AG04449 (cell line): ENCODE data around the gene FAM120A.

ENCODE experiments used
- CTCF ChIA-PET: fragments of 350-600 bp; formaldehyde crosslinking; extraction: SDS; loops from one replicate; lab custom pipeline; 2021; ENCODE audit warnings: antibody characterized with exemption; lab: Yijun Ruan, JAX
- POLR2A ChIA-PET: fragments of 400-600, 350-600 bp; formaldehyde crosslinking; extraction: SDS; loops from one replicate; lab custom pipeline; 2020; ENCODE audit warnings: antibody characterized with exemption, inconsistent platforms; lab: Yijun Ruan, JAX
- DNase-seq: peaks from one replicate; pipeline ENCODE4 v3.0.0-alpha.2; 2010; ENCODE audit warnings: low read depth, low spot score
- H3K4me3 ChIP-seq: 2 replicates; pipeline ENCODE4 v1.5.1; 2011; ENCODE audit warnings: low read depth, mild to moderate bottlenecking, control low read depth, low read length
- CTCF ChIP-seq: IDR thresholded peaks from one replicate; pipeline ENCODE4 v1.5.1; 2011; ENCODE audit warnings: mild to moderate bottlenecking, moderate library complexity, low read length, control low read depth, inconsistent platforms; ENCODE audit not compliant: insufficient read depth; ENCODE audit errors: missing control alignments

Gene FAM120A

GRCh38 chr9:93471124-93471523 lies 19.6 kb downstream of the FAM120A start:
- no peak overlapping the region for H3K4me3 ChIP-seq
- TF ChIP-seq CTCF, result no peak
- DNase-seq, result no peak
- POLR2A ChIA-PET, result no interaction called here
- CTCF ChIA-PET, result interaction anchor here (1.0 kb wide), 1 partner anchor 95 kb away, joined by 3 read pairs; no protein-coding TSS in a partner anchor

GRCh38 chr9:93473411-93473810 lies 21.9 kb downstream of the FAM120A start:
- CTCF ChIA-PET, result no interaction called here
- no peak for DNase-seq
- POLR2A ChIA-PET, result no interaction called here
- no peak for TF ChIP-seq CTCF
- H3K4me3 ChIP-seq, result no peak overlapping the region

GRCh38 chr9:93475108-93475507 lies 23.6 kb downstream of the FAM120A start:
- ChIA-PET POLR2A (no interaction called here), CTCF (no interaction called here)
- DNase-seq, result no peak
- H3K4me3 ChIP-seq, result no peak overlapping the region
- no peak for TF ChIP-seq CTCF

- no peak for DNase-seq
- ChIA-PET CTCF (interaction anchor here (2.7 kb wide), 1 partner anchor 90 kb away, joined by 11 read pairs; no protein-coding TSS in a partner anchor), POLR2A (no interaction called here)
- TF ChIP-seq CTCF, result no peak
- H3K4me3 ChIP-seq, result no peak overlapping the region
Measured at GRCh38 chr9:93475856-93476255, 24.4 kb downstream of the FAM120A start.

GRCh38 chr9:93476924-93477323 lies 25.4 kb downstream of the FAM120A start:
- no peak for DNase-seq
- POLR2A ChIA-PET, result no interaction called here
- H3K4me3 ChIP-seq, result no peak overlapping the region
- CTCF ChIA-PET, result interaction anchor here (1.0 to 2.7 kb wide), 3 partner anchors 8 to 89 kb away, joined by 3 to 11 read pairs (median 4); partner anchors contain the start of gene FAM120AOS
- TF ChIP-seq CTCF, result no peak

- no peak for TF ChIP-seq CTCF
- ChIA-PET POLR2A (no interaction called here), CTCF (interaction anchor here (0.6 to 2.7 kb wide), 4 partner anchors 8 to 89 kb away, joined by 3 to 11 read pairs (median 4); partner anchors contain the start of gene FAM120AOS)
- no peak overlapping the region for H3K4me3 ChIP-seq
- DNase-seq, result no peak
Measured at GRCh38 chr9:93477397-93477796, 25.9 kb downstream of the FAM120A start.
